Measurements from ENCODE around the gene NCKAP5.

GRCh38 chr2:133317178-133317577, 251.1 kb downstream of the NCKAP5 start:
- TF ChIP-seq CTCF (IDR thresholded peaks at IDR 0.05; ENCODE audit: low read depth, low read length, missing input control) = no peak
- no peak for TF ChIP-seq YY1 (IDR thresholded peaks at IDR 0.05)
